ENCODE data around the gene HSPB2.
A peak's percentile ranks its signal among the peaks of the same experiment; 100 is the strongest.
"Not testable (repeated sequence)": the region's sequence is repeated elsewhere in the genome, so short reads cannot be mapped to it uniquely, and the experiment has no call there.

HSPB2 gene

DNA sequence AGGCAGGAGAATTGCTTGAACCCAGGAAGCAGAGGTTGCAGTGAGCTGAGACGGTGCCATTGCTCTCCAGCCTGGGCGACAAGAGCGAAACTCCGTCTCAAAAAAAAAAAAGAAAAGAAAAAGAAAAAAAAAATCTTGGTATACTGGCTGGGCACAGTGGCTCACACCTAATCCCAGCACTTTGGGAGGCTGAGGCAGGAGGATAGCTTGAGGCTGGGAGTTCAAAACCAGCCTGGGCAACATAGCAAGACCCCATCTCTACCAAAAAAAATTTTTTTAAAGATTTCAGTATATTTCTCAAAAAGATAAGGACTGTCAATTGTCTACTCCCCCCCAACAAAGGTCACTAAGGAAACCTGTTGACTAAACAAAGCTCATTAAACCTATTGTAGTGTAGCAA is 27.5 kb upstream of the HSPB2 start:
- not testable (repeated sequence) for H3K9me3 ChIP-seq (ENCODE audit: control insufficient read depth in 1 of 2, low read length in 2 of 2); H3K4me3 ChIP-seq (ENCODE audit: low read depth in 1 of 2, low read length in 2 of 2); H3K9ac ChIP-seq (ENCODE audit: low read depth in 1 of 2, low read length in 2 of 2); H3K27me3 ChIP-seq (ENCODE audit: control insufficient read depth in 1 of 2, insufficient read depth in 2 of 2, low read length in 2 of 2); H3K4me1 ChIP-seq (ENCODE audit: control insufficient read depth in 1 of 2, insufficient read depth in 2 of 2, low read length in 2 of 2); H3K36me3 ChIP-seq (ENCODE audit: control insufficient read depth in 1 of 2, insufficient read depth in 2 of 2, low read length in 2 of 2); H3K27ac ChIP-seq (ENCODE audit: low read depth, low read length)

DNA sequence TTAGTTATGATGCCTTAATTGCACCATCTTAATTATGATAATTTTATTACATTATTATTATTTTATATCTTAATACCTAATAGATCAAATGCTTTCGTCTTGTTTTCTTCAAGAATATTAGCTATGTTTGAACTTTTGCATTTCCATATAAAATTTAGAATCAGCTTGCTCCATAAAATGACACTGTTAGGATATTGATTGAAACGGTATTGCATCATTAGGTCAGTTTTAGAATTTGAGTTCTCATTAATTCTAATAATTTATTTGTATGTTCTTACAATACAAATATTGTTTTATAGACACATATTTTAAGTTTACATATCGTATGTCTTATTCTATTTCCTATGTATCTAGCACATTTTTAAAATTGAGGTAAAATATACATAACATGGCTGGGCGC is 26.5 kb upstream of the HSPB2 start:
- no peaks in the 10 kb centered on the region for H3K9me3 ChIP-seq (ENCODE audit: control insufficient read depth in 1 of 2, low read length in 2 of 2)
- H3K4me3 ChIP-seq (ENCODE audit: low read depth in 1 of 2, low read length in 2 of 2) = no peak overlapping the region
- H3K4me1 ChIP-seq (ENCODE audit: control insufficient read depth in 1 of 2, insufficient read depth in 2 of 2, low read length in 2 of 2) = no peaks in the 10 kb centered on the region
- H3K36me3 ChIP-seq (ENCODE audit: control insufficient read depth in 1 of 2, insufficient read depth in 2 of 2, low read length in 2 of 2) = no peaks in the 10 kb centered on the region
- no peaks in the 10 kb centered on the region for H3K27me3 ChIP-seq (ENCODE audit: control insufficient read depth in 1 of 2, insufficient read depth in 2 of 2, low read length in 2 of 2)
- H3K9ac ChIP-seq (ENCODE audit: low read depth in 1 of 2, low read length in 2 of 2) = no peak overlapping the region
- H3K27ac ChIP-seq (ENCODE audit: low read depth, low read length) = no peak overlapping the region

DNA sequence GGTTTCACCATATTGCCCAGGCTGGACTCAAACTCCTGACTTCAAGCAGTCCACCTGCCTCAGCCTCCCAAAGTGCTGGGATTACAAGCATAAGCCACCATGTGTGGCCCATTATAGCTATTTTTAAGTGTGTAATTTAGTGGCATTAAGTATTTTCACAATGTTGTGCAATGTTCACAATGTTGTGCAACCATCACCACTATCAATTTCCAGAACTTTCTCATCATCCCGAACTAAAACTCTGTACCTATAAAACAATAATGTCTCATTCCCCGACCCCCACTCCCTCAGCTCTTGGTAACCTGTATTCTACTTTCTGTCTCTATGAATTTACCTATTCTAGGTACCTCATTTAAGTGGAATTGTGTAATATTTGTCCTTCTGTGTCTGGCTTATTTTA is 25.7 kb upstream of the HSPB2 start:
- no peaks in the 10 kb centered on the region for H3K9me3 ChIP-seq (ENCODE audit: control insufficient read depth in 1 of 2, low read length in 2 of 2)
- no peak overlapping the region for H3K4me3 ChIP-seq (ENCODE audit: low read depth in 1 of 2, low read length in 2 of 2)
- H3K27me3 ChIP-seq (ENCODE audit: control insufficient read depth in 1 of 2, insufficient read depth in 2 of 2, low read length in 2 of 2) = no peaks in the 10 kb centered on the region
- H3K9ac ChIP-seq (ENCODE audit: low read depth in 1 of 2, low read length in 2 of 2) = no peak overlapping the region
- no peak overlapping the region for H3K27ac ChIP-seq (ENCODE audit: low read depth, low read length)
- H3K36me3 ChIP-seq (ENCODE audit: control insufficient read depth in 1 of 2, insufficient read depth in 2 of 2, low read length in 2 of 2) = no peaks in the 10 kb centered on the region
- H3K4me1 ChIP-seq (ENCODE audit: control insufficient read depth in 1 of 2, insufficient read depth in 2 of 2, low read length in 2 of 2) = no peaks in the 10 kb centered on the region

- Histone ChIP-seq H3K4me3 (ENCODE audit: low read depth in 1 of 2, low read length in 2 of 2) (no peak overlapping the region), H3K4me1 (ENCODE audit: control insufficient read depth in 1 of 2, insufficient read depth in 2 of 2, low read length in 2 of 2) (no peaks in the 10 kb centered on the region), H3K27me3 (ENCODE audit: control insufficient read depth in 1 of 2, insufficient read depth in 2 of 2, low read length in 2 of 2) (no peaks in the 10 kb centered on the region), H3K27ac (ENCODE audit: low read depth, low read length) (no peak overlapping the region), H3K36me3 (ENCODE audit: control insufficient read depth in 1 of 2, insufficient read depth in 2 of 2, low read length in 2 of 2) (no peaks in the 10 kb centered on the region), H3K9ac (ENCODE audit: low read depth in 1 of 2, low read length in 2 of 2) (no peak overlapping the region), H3K9me3 (ENCODE audit: control insufficient read depth in 1 of 2, low read length in 2 of 2) (no peaks in the 10 kb centered on the region)
These were observed 7.1 kb upstream of the HSPB2 start for GRCh38 chr11:111905411-111905810.

DNA sequence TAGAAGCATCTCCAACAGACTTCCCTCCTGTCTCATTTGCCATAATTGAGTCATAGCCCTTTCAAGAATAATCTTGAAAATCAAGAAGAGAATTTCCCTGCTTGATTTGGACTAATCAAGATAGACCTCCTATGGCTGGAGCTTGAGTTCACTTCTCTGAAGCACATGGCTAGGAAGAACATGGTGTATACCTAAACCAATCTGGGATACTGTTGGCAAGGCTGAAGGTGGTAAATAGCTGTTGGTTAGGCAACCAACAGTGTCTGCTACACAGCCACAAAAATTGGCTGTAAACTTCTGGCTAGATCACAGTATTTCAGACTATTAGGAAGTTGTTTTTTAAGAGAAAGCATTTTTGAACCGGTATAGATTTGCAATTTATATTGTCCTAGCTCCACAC is 5.9 kb upstream of the HSPB2 start:
- Histone ChIP-seq H3K27ac (ENCODE audit: low read depth, low read length) (no peak overlapping the region), H3K4me1 (ENCODE audit: control insufficient read depth in 1 of 2, insufficient read depth in 2 of 2, low read length in 2 of 2) (peaks cover 7 to 10% of the 10 kb centered on the region in 2 donors)

DNA sequence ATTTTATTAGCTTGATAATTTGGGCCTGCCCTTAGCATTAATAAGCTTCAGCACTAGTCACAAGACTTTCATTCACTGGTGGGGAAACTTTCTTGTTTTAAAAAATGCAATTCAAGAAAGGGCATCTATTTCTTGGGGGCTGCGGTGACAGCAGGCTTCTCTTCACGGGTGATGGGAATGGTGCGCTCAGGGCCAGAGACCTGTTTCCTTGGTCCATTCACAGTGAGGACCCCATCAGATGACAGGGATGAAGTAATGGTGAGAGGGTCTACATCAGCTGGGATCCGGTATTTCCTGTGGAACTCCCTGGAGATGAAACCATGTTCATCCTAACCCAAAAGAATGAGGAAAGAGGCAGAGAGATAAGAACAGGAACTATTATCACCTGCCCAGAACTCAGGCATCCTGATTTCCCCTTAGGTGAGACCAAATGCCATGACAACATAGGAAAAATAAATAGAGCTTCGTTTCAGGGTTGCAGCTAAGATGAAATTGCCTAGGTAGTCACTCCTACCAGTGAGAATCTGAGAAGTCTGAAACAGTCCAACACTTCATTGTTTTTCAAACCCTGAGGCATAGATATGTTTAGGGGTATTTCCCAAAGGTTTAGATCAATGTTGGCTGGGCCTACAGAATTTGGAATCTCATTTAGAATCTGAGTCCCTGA is 3.8 kb upstream of the HSPB2 start:
- H3K9ac ChIP-seq (ENCODE audit: low read depth in 1 of 2, low read length in 2 of 2) = no peak overlapping the region

More for the DNA sequence above, 5.9 kb upstream of the HSPB2 start:
- H3K9me3 ChIP-seq (ENCODE audit: control insufficient read depth in 1 of 2, low read length in 2 of 2) = no peaks in the 10 kb centered on the region
- H3K36me3 ChIP-seq (ENCODE audit: control insufficient read depth in 1 of 2, insufficient read depth in 2 of 2, low read length in 2 of 2) = no peaks in the 10 kb centered on the region
- H3K9ac ChIP-seq (ENCODE audit: low read depth in 1 of 2, low read length in 2 of 2) = no peak overlapping the region
- H3K27me3 ChIP-seq (ENCODE audit: control insufficient read depth in 1 of 2, insufficient read depth in 2 of 2, low read length in 2 of 2) = no peaks in the 10 kb centered on the region
- no peak overlapping the region for H3K4me3 ChIP-seq (ENCODE audit: low read depth in 1 of 2, low read length in 2 of 2)

DNA sequence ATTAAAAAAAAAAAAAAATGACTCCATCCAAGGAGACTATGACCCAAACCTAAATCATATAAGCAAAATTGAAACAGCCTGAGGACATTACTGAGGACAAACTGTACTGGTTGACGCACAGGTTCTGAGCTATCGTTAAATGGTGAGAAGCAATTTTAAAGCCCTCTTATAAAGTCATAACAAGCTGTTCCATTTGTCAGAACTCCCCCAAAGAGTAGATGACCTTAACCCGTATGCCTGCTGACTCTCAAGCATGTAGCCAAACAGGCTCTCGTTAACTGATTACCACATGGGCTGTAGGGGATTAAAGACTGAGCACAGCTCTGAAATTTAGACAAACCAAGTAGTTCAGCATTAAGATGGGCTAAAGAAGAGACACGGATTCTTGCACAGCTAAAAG is 3.2 kb upstream of the HSPB2 start:
- H3K9me3 ChIP-seq (ENCODE audit: control insufficient read depth in 1 of 2, low read length in 2 of 2) = no peaks in the 10 kb centered on the region
- H3K4me3 ChIP-seq (ENCODE audit: low read depth in 1 of 2, low read length in 2 of 2) = no peak overlapping the region
- H3K27ac ChIP-seq (ENCODE audit: low read depth, low read length) = no peak overlapping the region

More for the DNA sequence above, 3.8 kb upstream of the HSPB2 start:
- Histone ChIP-seq H3K4me3 (ENCODE audit: low read depth in 1 of 2, low read length in 2 of 2) (no peak overlapping the region), H3K27ac (ENCODE audit: low read depth, low read length) (no peak overlapping the region), H3K4me1 (ENCODE audit: control insufficient read depth in 1 of 2, insufficient read depth in 2 of 2, low read length in 2 of 2) (peaks cover 8 to 16% of the 10 kb centered on the region in 2 donors), H3K9me3 (ENCODE audit: control insufficient read depth in 1 of 2, low read length in 2 of 2) (no peaks in the 10 kb centered on the region), H3K27me3 (ENCODE audit: control insufficient read depth in 1 of 2, insufficient read depth in 2 of 2, low read length in 2 of 2) (peaks cover 3% of the 10 kb centered on the region in 2 donors), H3K36me3 (ENCODE audit: control insufficient read depth in 1 of 2, insufficient read depth in 2 of 2, low read length in 2 of 2) (no peaks in the 10 kb centered on the region)

DNA sequence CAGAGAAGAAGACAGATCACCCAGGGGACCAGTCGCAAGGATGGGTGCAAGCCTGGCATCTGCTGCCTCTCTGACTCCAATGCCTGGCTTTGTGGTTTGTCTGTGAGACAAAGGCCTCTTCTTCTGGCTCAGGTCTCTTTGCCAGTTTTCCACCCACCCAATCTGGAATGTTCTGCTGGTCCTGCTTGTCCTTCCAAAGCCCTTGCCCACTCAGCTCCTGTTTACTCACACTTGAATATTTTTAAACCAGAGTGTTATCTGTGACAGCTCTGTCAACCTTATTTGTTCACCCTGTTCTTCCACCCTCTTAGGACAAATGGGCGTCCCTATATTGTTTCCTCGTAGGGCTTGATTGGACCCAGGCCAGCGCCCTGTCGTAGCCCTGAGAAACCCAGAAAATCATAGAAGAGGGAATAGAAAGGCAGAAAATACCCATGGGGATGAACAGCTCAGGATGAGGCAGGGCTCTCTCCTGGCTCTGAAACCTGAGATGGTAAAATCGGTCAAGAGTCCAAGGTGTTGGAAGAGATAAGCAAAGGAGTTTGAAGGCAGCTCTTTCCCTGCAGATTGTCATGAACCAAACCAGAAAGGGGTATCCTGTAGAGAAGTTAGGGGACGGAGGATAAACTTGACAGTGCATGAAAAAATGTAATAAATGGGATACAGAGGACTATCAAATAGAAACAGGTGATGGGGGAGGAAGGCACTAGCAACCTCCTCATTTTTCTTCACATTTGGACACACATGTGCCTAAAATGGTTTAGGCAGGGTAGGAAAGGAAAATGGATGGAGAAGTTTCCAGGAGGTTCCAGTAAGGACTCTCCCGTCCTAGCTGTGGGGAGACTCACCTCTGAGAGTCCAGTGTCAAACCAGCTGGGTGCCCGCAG is 1.6 kb upstream of the HSPB2 start:
- H3K27ac ChIP-seq (ENCODE audit: low read depth, low read length) = peak overlapping the region; percentile 65
- H3K9me3 ChIP-seq (ENCODE audit: control insufficient read depth in 1 of 2, low read length in 2 of 2) = no peaks in the 10 kb centered on the region
- peaks cover 8 to 16% of the 10 kb centered on the region in 2 donors for H3K4me1 ChIP-seq (ENCODE audit: control insufficient read depth in 1 of 2, insufficient read depth in 2 of 2, low read length in 2 of 2)
- peak overlapping the region; percentile 2 to 27 for H3K9ac ChIP-seq (ENCODE audit: low read depth in 1 of 2, low read length in 2 of 2)
- peak overlapping the region; percentile 24 to 44 for H3K4me3 ChIP-seq (ENCODE audit: low read depth in 1 of 2, low read length in 2 of 2)
- H3K36me3 ChIP-seq (ENCODE audit: control insufficient read depth in 1 of 2, insufficient read depth in 2 of 2, low read length in 2 of 2) = no peaks in the 10 kb centered on the region
- peaks cover 3% of the 10 kb centered on the region in 2 donors for H3K27me3 ChIP-seq (ENCODE audit: control insufficient read depth in 1 of 2, insufficient read depth in 2 of 2, low read length in 2 of 2)

More for the DNA sequence above, 3.2 kb upstream of the HSPB2 start:
- Histone ChIP-seq H3K9ac (ENCODE audit: low read depth in 1 of 2, low read length in 2 of 2) (no peak overlapping the region), H3K27me3 (ENCODE audit: control insufficient read depth in 1 of 2, insufficient read depth in 2 of 2, low read length in 2 of 2) (peaks cover 3% of the 10 kb centered on the region in 2 donors), H3K36me3 (ENCODE audit: control insufficient read depth in 1 of 2, insufficient read depth in 2 of 2, low read length in 2 of 2) (no peaks in the 10 kb centered on the region), H3K4me1 (ENCODE audit: control insufficient read depth in 1 of 2, insufficient read depth in 2 of 2, low read length in 2 of 2) (peaks cover 8 to 16% of the 10 kb centered on the region in 2 donors)

DNA sequence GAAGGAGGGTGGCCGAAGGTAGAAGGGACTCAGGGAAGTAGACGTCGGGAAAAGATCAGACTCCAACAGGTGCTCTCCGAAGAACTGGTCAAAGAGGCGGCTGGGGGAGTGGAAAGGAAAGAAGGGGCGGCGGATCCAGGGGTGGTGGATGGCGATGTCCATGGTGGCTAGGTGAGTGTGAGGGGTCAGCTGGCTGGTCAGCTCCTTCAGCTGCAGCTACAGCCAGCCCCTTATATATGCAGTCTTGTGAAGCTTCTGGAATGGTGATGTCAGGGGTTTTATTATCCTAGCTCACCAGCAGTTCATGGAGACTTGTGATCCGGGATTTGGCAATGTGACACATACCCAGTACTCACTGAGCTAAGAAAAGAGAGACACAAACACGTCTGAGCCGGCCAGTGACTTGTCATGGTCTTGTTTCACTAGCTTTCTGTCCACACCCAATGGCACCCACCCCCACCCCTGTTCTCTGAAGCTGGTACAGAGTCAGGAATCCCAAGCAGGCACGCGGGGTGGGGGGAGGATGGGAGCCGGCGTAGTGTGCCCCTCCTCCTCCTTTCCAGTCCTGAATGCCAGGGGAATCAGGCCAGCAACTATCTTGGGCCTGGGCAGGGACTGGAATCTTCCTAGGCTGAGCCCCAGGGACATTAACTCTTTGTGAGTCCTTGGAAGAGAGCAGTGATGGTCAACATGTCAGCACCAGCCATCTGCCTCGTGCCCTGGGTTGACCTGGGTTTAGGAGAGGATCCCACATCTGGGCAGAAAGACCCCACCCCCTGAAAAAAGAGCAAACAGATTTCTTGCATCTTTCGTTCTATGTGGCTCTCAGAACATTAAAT is 752 bp upstream of the HSPB2 start, which contains the start of gene CRYAB:
Gene CRYAB (minus strand): TSS at position 208 of the 839 bp plus-strand sequence. CDS start 46 bp downstream, at position 162.
- Histone ChIP-seq H3K27me3 (ENCODE audit: control insufficient read depth in 1 of 2, insufficient read depth in 2 of 2, low read length in 2 of 2) (peaks cover 3% of the 10 kb centered on the region in 2 donors), H3K9ac (ENCODE audit: low read depth in 1 of 2, low read length in 2 of 2) (peak within 1 kb of the TSS; percentile 27 to 43), H3K4me1 (ENCODE audit: control insufficient read depth in 1 of 2, insufficient read depth in 2 of 2, low read length in 2 of 2) (peaks cover 8 to 16% of the 10 kb centered on the region in 2 donors), H3K9me3 (ENCODE audit: control insufficient read depth in 1 of 2, low read length in 2 of 2) (no peaks in the 10 kb centered on the region), H3K36me3 (ENCODE audit: control insufficient read depth in 1 of 2, insufficient read depth in 2 of 2, low read length in 2 of 2) (no peaks in the 10 kb centered on the region), H3K27ac (ENCODE audit: low read depth, low read length) (peak within 1 kb of the TSS; percentile 65), H3K4me3 (ENCODE audit: low read depth in 1 of 2, low read length in 2 of 2) (peak within 1 kb of the TSS; percentile 44 to 57)

Measured in duodenal mucosa (tissue), 2 donors.